IPS-18a (cell line): ENCODE results near the gene GNAZ.

Experiments used
- H3K27ac ChIP-seq: one replicate; pipeline ENCODE4 v1.5.1; 2013; ENCODE audit warnings: low read length
- H3K27me3 ChIP-seq: one replicate; pipeline ENCODE4 v1.6.1; 2013; ENCODE audit warnings: mild to moderate bottlenecking, low read length; ENCODE audit not compliant: control insufficient read depth, insufficient read depth
- H3K36me3 ChIP-seq: one replicate; pipeline ENCODE4 v1.6.1; 2013; ENCODE audit warnings: low read depth, low read length; ENCODE audit not compliant: control insufficient read depth
- H3K4me1 ChIP-seq: one replicate; pipeline ENCODE4 v1.6.1; 2013; ENCODE audit warnings: low read depth, low read length; ENCODE audit not compliant: control insufficient read depth
- H3K4me3 ChIP-seq: one replicate; pipeline ENCODE4 v1.5.1; 2013; ENCODE audit warnings: low read length
- H3K9ac ChIP-seq: one replicate; pipeline ENCODE4 v1.6.1; 2013; ENCODE audit warnings: mild to moderate bottlenecking, low read length, moderate library complexity
- H3K9me3 ChIP-seq: one replicate; pipeline ENCODE4 v1.6.1; 2013; ENCODE audit warnings: low read depth, low read length; ENCODE audit not compliant: control insufficient read depth

The GNAZ gene

DNA sequence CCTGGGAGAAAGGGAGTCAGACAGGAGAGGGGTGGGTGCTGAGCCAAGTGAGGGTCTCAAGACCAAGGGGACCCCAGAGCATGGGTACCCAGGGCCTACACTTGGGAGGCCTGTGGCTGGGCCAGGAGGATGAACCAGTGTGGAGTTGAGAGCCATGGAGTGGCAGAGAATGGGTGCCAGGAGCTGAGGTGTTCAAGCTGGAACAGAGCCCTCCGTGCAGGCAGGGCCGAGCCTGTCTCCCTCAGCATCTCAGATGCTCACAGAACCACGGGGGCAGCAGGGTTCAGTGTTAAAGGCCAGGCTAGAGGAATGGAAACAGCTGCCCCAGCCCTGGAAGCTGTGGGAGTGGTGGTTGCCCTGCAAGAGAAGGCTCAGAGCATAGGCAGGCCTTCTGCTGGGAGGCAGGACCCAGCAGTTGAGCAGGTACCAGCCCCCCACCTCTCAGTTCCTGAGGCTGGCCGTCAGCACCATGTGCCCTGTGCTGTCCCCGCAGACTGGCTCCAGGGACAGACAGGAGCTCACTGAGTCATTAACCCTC, 39.2 kb downstream of the GNAZ start:
- H3K27me3 ChIP-seq = no peaks in the 10 kb centered on the region
- no peak overlapping the region for H3K4me3 ChIP-seq
- no peaks in the 10 kb centered on the region for H3K9me3 ChIP-seq
- H3K4me1 ChIP-seq = no peaks in the 10 kb centered on the region
- H3K9ac ChIP-seq = no peak overlapping the region
- H3K27ac ChIP-seq = no peak overlapping the region
- H3K36me3 ChIP-seq = no peaks in the 10 kb centered on the region

DNA sequence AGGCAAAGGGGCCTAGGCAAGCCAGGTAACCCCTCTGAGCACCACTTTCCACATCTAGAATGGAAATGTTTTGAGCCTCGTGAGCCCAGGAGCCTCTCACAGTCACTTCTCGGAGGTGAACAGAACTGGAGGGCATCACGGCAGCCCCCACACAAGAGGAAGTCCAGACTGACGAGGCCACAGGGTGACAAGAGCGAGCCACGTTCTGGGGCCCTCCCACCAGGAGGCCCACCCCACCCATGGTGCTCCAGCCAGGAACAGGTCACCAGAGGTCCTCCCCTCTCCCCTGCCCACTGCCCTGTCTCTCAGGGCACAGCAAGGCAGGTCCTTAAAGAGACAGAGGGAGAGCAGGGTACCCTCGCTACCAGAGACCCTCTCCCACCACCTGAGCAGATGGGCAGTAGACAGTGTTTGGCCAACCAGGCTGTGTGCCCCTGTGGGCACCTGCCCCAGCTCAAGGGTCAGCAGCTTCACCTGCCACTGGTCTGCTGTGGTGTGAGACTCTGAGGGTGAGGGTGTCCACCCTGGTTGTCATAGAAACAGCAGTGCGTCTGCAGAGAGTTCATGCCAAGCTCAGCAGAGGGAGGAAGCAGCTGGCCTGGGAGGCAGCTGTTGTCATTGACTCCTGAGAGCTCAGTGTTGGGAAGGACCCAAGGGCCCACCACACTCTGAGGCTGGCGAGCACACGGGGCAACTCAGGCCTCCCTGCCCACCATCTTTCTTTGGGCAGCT, 40.0 kb downstream of the GNAZ start:
- H3K4me3 ChIP-seq = no peak overlapping the region
- H3K4me1 ChIP-seq = no peaks in the 10 kb centered on the region
- H3K27ac ChIP-seq = no peak overlapping the region
- H3K9me3 ChIP-seq = no peaks in the 10 kb centered on the region
- no peaks in the 10 kb centered on the region for H3K36me3 ChIP-seq
- no peaks in the 10 kb centered on the region for H3K27me3 ChIP-seq
- no peak overlapping the region for H3K9ac ChIP-seq

DNA sequence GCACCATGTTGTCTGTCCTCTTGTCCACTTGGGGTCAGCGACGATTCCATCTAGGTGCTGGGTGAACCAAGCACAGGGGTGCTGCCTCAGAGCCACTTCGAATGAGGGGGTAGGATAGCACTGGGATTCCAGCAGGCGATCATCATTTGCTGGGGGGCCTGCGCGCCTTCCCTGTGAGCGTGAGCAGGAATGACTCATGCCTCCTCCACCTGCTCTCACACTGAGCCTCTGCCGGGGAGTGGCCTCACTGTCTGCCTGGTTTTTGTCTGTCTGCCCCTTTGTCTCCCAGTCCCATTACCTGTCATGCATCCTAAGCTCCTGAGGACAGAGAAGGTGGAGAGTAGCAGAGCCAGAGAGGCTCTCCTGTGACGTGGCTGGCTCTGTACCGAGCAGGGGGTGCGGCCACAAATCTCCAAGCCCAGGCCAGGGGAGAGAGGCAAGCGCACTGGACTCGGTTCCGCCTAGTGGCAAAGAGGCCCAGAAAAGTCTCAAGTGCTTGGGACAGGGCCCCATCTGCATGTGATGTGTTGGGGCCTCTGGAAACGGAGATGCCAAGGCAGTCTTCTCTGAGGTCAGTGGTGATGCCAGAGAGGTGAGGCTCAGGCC, 40.7 kb downstream of the GNAZ start:
- Histone ChIP-seq H3K4me3 (no peak overlapping the region), H3K27ac (no peak overlapping the region), H3K9ac (no peak overlapping the region), H3K9me3 (no peaks in the 10 kb centered on the region), H3K27me3 (no peaks in the 10 kb centered on the region), H3K4me1 (peaks cover under 1% of the 10 kb centered on the region), H3K36me3 (no peaks in the 10 kb centered on the region)

DNA sequence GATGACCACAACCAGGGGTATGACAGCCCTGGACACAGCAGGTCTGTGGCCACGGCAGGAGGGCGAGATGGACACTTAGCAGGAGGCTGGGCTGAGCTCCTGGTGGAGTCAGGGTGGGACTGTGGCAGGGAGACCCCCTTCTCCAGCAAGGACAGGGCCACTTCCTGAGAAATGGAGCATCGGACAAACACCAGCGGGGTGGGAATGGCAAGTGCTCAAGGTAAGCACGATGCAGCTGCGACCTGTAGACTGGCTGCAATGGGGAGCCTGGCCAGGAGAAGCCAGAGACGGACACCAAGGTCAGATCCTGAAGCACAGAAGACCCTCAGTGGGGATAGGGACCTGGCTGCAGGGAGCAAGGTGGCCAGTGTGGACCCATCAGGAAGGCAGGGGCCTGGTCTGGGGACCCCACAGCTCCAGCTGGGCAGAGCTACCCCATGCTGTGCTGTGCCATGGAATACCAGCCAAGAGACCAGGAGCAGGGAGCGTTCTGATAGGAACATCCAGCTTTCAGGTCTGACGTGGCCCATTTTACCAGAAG, 42.2 kb downstream of the GNAZ start:
- Histone ChIP-seq H3K9ac (no peak overlapping the region), H3K9me3 (no peaks in the 10 kb centered on the region), H3K36me3 (no peaks in the 10 kb centered on the region), H3K4me1 (peaks cover 10% of the 10 kb centered on the region), H3K4me3 (no peak overlapping the region), H3K27ac (no peak overlapping the region), H3K27me3 (no peaks in the 10 kb centered on the region)

DNA sequence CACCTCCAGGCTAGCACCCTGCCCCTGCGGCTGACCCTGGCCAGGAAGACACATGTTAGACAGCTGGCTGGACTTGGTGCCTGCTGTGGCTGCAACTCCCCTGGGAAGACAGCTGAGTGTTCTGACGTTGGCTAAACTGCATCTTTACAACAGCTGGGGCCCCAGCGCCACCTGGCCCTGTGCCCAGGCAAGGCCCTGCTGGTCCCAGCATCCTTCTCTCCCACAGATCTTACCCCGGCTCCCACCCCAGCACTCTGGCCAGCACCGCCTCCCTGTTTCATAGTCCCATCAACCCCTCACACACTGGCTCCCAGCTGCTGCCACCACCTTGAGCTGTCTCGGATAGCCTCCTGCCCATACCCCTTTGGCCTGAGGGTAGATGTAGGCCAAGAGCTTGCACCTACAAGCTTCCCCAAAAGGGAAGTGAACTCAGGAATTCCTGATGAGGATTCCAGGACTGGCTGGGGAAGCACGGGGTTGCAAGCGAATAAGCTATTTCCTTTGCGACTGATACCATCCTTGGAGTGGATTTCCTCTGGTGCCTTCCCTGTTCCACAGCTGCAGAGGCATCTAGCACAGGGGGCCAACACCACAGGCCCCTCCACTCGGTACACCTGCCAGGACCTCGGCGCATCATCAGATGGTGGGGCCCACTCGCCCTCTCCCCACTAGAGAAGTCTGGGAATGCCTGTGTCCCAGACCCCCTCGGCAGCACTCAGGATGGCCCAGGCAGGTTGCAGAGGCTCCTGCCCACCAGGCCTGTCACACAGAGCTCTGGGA, 42.9 kb downstream of the GNAZ start:
- Histone ChIP-seq H3K36me3 (no peaks in the 10 kb centered on the region), H3K27ac (no peak overlapping the region), H3K4me3 (no peak overlapping the region), H3K9ac (no peak overlapping the region), H3K27me3 (no peaks in the 10 kb centered on the region), H3K9me3 (no peaks in the 10 kb centered on the region), H3K4me1 (peaks cover 10% of the 10 kb centered on the region)

DNA sequence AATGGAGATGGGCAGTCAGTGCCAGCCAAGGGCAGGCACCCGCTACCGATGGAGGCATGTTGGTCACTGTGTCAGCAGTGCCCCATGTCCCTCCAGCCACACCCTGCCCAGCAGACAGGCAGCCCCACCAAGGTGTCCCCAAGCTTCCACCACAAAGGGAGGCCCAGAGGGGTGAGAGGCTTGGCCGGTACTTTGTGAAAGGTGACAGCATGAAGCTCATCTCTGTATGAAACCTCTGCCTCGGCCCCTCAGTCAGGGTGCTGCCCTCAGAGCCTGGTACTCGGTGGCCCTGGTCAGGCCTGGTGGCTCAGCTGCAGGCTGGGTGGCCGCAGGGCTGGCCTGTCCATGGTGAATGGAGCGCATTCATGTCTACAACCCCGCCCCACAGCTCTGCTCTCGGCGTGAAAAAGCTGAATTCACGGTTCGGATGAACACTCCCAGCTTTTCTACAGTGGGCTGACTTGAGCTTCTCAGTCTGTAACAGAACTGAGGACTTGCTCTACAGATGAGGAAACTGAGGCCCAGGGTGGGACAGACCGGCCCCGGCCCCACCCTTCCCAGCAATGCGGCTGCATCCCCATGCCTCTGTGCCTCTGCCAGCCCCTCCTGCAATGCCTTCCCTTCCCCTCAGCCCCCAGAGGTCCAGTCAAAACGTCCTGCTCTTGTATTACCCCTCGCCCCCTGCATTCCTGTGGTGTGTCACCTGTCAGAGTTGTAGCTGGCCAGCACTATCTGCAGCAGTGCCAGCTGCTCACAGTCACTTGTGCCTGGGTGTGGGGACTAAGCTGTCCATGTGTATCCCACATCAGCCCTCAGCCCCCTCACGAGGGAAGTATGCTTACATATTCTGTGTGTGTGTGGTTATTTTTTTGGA, 43.8 kb downstream of the GNAZ start:
- Histone ChIP-seq H3K27ac (no peak overlapping the region), H3K9me3 (no peaks in the 10 kb centered on the region), H3K36me3 (no peaks in the 10 kb centered on the region), H3K4me3 (no peak overlapping the region), H3K4me1 (peaks cover 10% of the 10 kb centered on the region), H3K9ac (no peak overlapping the region), H3K27me3 (no peaks in the 10 kb centered on the region)

DNA sequence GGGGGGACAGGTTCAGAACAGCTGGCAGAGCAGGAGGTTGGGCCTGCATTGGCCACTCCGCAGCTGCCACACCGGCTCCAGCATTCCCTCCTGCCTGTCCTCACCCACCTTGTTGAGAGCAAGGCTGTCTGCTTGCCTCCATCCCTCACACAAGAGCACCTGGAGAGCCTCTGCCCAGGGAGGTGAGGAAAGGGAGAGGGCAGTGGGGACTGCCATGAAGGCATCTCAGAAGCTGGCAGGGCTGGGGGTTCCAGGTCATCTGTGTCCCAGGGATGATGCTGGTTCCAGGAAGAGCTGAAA, 44.4 kb downstream of the GNAZ start:
- H3K27ac ChIP-seq = no peak overlapping the region
- no peak overlapping the region for H3K9ac ChIP-seq
- H3K4me1 ChIP-seq = peaks cover 10% of the 10 kb centered on the region
- no peaks in the 10 kb centered on the region for H3K27me3 ChIP-seq
- no peaks in the 10 kb centered on the region for H3K9me3 ChIP-seq
- H3K4me3 ChIP-seq = no peak overlapping the region
- no peaks in the 10 kb centered on the region for H3K36me3 ChIP-seq

DNA sequence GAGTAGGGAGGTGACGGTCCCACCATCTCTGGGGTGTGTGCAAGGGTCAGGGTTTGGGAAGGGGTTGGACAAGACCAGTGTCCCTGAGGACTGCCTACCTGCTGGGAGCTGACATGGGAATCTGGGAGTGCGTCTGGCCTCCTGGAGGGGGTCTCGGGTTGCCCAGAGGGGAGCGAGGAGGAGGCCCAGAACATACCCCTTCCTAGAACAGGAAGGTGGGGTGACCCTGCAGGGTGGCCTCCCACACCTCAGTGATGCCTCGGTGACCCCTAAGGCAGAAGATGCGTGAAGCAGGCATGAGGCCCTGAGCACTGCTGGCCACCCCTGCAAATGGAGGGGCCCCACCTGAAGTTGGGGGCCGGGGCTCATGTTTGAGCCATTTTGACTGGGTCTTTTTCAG, 45.0 kb downstream of the GNAZ start:
- Histone ChIP-seq H3K9ac (no peak overlapping the region), H3K4me1 (peaks cover 10% of the 10 kb centered on the region), H3K27me3 (no peaks in the 10 kb centered on the region), H3K27ac (no peak overlapping the region), H3K4me3 (no peak overlapping the region), H3K36me3 (no peaks in the 10 kb centered on the region), H3K9me3 (no peaks in the 10 kb centered on the region)

DNA sequence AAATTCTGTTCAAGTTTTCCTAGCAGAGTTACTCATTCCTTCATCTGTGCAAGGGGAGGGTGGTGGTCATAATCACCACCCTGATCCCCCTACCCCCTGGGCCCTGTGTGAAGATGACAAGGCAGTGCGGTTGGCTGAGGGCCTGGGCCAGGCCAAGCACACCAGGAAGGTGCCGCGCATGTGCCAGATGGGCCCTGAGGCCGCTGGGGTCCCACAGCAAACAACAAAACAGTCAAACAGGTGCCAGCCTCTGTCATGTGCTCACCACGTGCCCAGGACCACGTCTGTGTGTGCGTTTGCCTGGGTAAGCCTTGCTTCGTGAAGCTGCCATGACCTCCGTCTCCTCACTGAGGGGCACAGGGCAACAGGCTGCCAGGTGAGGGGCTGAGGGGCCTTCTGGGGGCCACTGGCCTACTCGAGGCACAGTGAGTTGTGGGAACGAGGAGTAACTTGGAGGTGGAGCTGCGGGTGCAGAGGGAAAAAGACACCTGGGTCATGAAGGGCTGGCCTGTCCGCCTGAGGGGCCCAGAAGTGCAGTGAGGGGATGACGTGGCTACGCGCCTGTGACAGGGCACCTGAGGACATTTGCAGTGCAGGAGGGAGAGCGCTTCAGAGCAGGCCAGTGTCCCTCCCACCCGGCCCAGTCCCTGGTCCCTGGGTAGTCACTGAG, 45.6 kb downstream of the GNAZ start:
- H3K27ac ChIP-seq = no peak overlapping the region
- H3K4me1 ChIP-seq = peaks cover 10% of the 10 kb centered on the region
- no peaks in the 10 kb centered on the region for H3K27me3 ChIP-seq
- H3K36me3 ChIP-seq = no peaks in the 10 kb centered on the region
- no peak overlapping the region for H3K4me3 ChIP-seq
- H3K9me3 ChIP-seq = no peaks in the 10 kb centered on the region
- H3K9ac ChIP-seq = no peak overlapping the region

DNA sequence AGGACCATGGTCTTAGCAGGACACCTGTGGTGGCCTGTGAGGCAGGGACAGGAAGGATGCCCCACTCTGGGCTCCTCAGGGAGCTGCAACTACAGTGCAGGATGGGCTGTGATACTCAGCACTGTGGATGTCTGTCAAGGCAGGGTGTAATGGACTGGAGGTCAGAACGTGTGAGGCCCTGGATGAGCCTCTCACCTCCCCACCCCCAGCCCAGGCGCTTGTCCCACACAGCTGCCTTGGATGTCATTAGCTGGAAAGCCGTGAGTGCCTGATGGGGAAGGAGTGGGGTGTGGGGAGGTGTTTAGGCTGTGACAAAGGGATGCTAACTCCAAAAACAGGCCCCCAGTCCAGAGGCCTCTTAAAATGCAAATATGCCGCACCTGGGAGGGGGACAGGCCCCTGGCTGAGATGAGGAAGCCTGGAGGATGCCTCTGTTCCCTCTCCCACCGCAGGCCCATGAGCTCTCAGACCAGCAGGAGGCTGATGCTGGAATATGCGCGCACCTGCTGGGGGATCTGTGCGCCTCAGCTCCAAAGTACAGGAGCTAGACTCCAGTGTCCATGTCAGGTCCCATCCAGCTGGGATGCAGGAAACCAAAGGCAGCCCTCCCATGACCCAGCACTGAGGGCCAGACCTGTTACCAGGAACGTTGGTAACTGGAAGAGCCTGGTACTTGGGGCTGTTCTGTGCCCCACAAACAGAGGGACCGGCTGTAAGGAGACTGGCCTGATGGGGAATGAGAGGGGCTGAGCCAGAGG, 46.4 kb downstream of the GNAZ start:
- Histone ChIP-seq H3K27me3 (no peaks in the 10 kb centered on the region), H3K4me1 (peaks cover 10% of the 10 kb centered on the region), H3K4me3 (no peak overlapping the region), H3K9me3 (no peaks in the 10 kb centered on the region), H3K36me3 (no peaks in the 10 kb centered on the region), H3K9ac (no peak overlapping the region), H3K27ac (no peak overlapping the region)
